AG09319 (cell line): ENCODE measurements around the gene ZNF396.

Experiments used
- DNase-seq: peaks from one replicate; pipeline ENCODE4 v3.0.0-alpha.2; 2010; ENCODE audit warnings: low read depth; ENCODE audit errors: extremely low read depth
- CTCF ChIP-seq: IDR thresholded peaks from 2 replicates; pipeline ENCODE4 v1.5.1; 2011; ENCODE audit warnings: low read depth, mild to moderate bottlenecking, inconsistent platforms, low read length, moderate library complexity

ZNF396 gene

GRCh38 chr18:35383136-35383535, 6.0 kb upstream of the ZNF396 start:
- no peak for TF ChIP-seq CTCF
- DNase-seq, result no peak

- TF ChIP-seq CTCF, result no peak
- no peak for DNase-seq
Observed at GRCh38 chr18:35379421-35379820, 2.3 kb upstream of the ZNF396 start.

GRCh38 chr18:35378574-35378896, 1.4 kb upstream of the ZNF396 start:
- DNase-seq, result no peak

GRCh38 chr18:35377875-35378573, 887 bp upstream of the ZNF396 start:
- no peak for TF ChIP-seq CTCF
- no peak for DNase-seq

More at GRCh38 chr18:35378574-35378896, 1.4 kb upstream of the ZNF396 start:
- no peak for TF ChIP-seq CTCF

GRCh38 chr18:35376393-35376741, 770 bp downstream of the ZNF396 start:
- no peak for DNase-seq
- no peak for TF ChIP-seq CTCF

GRCh38 chr18:35374708-35375107, 2.4 kb downstream of the ZNF396 start:
- DNase-seq, result no peak
- no peak for TF ChIP-seq CTCF

- TF ChIP-seq CTCF, result no peak
- DNase-seq, result peak; percentile 31
Observed at GRCh38 chr18:35371412-35372195, 5.5 kb downstream of the ZNF396 start.
